RKO (cell line): Measurements from ENCODE around the gene PNLDC1.

Source experiments
- DNase-seq: peaks from one replicate; pipeline ENCODE4 v3.0.0-alpha.2; 2016; ENCODE audit warnings: low spot score

PNLDC1 gene, protein sequence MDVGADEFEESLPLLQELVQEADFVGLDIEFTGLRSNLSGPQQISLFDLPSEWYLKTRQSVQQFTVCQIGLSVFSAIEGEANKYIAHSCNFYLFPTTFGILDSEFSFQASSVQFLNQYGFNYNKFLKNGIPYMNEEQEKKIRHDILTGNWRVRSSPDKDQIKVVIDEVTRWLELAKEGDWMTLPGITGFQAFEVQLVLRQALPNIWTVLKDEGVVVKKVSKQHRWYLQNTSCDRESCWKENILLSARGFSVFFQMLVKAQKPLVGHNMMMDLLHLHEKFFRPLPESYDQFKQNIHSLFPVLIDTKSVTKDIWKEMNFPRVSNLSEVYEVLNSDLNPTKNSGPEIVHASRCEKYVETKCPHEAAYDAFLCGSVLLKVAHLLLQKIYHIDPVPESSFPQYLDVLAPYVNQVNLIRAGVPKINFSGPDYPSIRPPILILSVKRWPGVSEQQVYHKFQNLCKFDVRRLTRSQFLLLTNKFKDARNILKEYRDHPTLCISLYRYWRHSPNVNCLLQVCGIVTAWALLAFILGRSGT

DNA sequence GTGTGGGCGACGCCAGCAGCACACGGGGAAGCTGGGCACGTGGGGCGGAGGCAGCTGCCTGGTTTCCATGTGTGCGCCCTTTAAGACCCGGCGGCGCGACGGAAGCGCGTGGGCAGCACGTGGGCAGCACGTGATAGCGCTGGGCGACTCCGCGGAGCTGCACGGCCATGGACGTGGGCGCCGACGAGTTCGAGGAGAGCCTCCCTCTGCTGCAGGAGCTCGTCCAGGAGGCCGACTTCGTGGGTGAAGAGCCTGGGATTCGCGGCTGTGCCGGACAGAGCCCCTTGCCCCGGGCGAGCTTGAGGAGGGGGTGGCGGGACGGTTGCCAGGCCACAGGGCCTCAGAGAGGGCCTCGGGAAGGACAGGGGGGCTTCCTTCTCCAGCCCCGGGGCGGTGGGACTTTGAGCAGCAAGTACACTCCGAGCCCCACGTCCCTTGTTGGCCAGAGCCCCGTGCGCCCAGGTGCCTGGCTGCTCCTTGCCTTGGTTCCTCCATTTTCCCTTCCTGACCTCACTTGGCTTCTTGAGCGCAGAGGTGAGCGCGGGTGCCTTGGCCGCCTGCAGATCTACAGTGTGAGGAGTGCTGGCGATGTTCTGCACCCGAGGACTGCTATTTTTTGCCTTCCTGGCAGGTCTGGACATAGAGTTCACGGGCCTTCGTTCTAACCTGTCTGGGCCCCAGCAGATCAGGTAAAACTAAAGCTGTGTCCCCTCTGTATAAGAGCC lies at the start of gene PNLDC1:
Gene PNLDC1, plus strand, starts transcription at position 136 of the 725 bp plus-strand sequence. Its CDS starts 32 bp downstream, at position 168.
- no peak for DNase-seq

GRCh38 chr6:159751448-159751847 lies 48.6 kb upstream of the PNLDC1 start:
- no peak for DNase-seq

DNA sequence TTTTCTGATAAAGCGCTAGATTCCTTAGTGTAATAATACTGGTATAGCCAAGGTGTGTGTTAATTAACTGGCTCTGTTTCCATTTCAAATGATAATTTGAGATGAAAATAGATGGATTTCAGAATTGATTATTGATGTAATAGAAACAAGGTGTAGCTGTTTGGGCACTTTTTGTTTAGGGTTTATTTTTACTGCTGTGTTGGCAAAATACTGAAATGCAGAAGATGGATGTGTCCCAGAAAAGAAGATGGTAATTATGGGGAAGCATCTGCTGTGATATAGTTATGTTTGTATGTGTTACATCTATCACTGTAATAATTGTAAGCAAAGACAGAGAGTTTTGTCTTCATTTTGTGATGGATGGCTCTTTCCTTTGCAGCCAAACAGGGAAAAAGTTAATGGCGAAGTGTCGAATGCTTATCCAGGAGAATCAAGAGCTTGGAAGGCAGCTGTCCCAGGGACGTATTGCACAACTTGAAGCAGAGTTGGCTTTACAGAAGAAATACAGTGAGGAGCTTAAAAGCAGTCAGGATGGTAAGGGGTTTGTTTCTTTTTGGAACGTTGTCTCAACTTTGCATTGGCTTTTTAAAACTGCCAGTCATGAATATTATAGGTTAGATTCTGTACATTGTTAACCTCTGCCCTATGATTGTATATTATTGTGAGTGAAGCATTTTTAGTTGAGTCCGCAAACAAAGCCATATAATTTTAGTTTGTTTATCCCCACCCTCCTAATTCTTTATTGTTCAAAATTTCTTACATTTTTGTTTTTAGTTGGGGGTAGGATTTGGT lies 46.8 kb upstream of the PNLDC1 start:
- DNase-seq = no peak

- DNase-seq = no peak
Observed at GRCh38 chr6:159754401-159754800, 45.7 kb upstream of the PNLDC1 start.

DNA sequence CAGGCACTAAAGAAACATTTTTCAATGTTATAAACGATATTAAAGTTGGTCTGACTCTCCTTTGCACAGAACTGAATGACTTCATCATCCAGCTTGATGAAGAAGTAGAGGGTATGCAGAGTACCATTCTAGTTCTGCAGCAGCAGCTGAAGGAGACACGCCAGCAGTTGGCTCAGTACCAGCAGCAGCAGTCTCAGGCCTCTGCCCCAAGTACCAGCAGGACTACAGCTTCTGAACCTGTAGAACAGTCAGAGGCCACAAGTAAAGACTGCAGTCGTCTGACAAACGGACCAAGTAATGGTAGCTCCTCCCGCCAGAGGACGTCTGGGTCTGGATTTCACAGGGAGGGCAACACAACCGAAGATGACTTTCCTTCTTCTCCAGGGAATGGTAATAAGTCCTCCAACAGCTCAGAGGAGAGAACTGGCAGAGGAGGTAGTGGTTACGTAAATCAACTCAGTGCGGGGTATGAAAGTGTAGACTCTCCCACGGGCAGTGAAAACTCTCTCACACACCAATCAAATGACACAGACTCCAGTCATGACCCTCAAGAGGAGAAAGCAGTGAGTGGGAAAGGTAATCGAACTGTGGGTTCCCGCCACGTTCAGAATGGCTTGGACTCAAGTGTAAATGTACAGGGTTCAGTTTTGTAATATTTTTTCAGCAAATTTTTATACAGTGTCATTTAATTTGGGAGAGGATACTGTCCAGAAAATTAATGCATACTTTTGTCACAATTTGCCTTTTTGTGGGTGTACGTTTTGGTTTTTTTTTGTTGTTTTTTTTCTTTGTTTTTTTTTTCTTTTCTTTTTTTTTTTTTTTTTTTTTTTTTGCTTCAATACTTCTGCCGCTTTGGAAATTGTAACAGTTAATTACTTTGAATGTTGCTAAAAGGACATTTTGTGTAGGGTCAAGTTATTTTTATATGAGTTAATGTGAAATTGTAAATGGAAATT lies 44.8 kb upstream of the PNLDC1 start:
- no peak for DNase-seq

- no peak for DNase-seq
Observed at GRCh38 chr6:159756508-159756907, 43.6 kb upstream of the PNLDC1 start.

DNA sequence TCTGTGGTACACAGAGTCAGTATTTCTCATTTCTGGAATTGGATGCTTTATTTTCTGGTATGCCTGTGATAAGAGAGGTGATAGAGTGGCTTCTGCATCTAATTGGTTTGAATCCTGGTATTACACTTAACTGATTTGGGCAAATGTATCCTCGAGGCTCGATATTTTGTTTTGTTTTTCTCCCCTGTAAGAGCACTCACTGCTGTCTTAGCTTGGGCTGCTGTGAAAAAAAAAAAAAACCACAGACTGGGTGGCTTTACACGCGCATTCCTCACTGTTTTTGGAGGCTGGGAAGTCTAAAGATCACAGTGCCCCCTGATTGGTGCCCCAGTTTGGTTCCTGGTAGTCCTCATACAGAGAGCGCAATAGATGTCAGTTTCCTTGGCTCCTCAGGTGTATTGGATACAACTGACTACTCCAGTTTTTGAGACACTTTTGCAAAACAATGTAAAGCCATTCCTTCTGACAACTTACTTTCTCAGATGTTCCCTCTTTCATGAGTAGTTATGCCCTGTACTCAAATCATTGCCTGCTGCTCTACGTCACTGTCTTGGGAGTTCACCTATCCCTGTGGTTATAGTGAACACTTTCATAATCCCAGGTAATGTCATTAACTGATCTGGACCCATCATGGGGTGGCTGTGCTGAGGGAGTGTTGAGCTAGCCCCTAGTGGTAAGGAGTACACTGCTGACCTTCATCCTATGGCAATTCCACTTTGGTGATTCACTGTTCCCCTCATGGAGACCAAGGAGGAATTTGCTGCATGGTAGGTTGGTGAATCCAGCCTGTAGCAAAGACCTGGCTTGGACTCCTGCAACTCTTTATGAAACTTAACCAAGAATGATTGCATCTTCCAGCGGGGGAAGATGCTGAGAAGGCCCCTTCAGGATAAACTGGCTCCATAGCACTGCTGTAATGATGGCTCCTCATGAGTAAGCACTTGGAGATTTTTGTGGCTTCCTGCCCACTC lies 41.8 kb upstream of the PNLDC1 start:
- peak; percentile 66 for DNase-seq

DNA sequence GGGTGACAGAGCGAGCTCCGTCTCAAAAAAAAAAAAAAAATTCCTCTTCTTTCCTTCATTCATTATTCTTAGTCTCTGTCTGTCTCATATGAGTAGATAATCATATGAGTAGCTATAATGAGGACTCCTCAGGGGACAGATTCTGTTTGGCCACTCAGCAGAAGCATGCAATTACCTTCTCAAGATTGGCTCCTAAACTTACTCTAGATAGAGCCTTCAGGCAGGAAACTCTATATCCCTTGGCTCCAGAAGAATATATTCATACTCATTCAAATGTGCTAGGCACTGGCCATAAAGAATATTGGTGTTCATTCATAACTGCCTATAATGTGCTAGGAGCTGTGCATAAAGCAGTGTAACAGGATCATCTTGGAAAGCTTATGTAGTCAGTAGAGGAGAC lies 40.4 kb upstream of the PNLDC1 start:
- DNase-seq = peak; percentile 14

- peak; percentile 50 for DNase-seq
Observed at GRCh38 chr6:159760602-159761057, 39.4 kb upstream of the PNLDC1 start.

DNA sequence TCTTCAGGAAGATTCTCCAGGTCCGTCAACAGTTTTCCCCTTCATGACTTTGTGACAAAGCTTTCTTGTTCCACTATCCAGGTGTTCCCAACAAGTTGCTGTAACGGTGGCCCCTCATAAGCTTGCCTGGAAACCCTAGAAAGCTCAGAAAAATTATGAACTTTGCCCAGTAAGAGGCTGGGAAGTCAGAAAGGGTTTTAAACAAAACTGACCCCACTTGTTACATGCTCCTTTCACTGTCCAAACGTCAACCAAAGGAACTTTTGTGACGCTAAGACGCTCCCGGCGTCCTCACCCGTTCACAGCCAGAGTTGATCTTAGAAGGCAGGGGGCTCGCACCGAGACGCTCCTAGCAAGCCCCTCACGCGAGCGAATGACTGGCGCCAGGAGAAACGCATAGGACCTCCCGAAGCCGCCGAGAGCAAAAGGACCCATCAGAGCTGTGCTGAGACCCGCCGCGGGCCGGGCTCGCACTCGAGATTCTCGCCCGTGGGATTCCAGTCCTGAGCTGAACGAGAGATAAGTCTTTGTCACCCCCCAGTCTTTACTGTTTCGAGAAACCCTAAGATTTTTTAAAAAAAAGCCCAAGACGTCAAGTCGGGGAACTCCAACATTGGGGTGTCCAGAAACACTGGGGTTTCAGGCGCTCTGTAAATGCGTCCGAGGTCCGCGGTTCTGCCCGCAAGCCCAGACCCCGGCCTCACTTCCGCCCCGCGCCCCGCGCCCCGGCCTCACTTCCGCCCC lies 38.8 kb upstream of the PNLDC1 start:
- peak; percentile 35 for DNase-seq

GRCh38 chr6:159761873-159762680 lies 38.0 kb upstream of the PNLDC1 start, which contains the start of gene ACAT2:
Gene ACAT2, plus strand, starts transcription at chr6:159762045. Its CDS starts 43 bp downstream, at chr6:159762088.
- DNase-seq = peak; percentile 96

- peak; percentile 38 for DNase-seq
Observed at GRCh38 chr6:159762681-159763293, 37.3 kb upstream of the PNLDC1 start.

GRCh38 chr6:159766906-159767305 lies 33.2 kb upstream of the PNLDC1 start:
- DNase-seq = no peak

- DNase-seq = no peak
Observed at GRCh38 chr6:159769470-159769869, 30.6 kb upstream of the PNLDC1 start.

DNA sequence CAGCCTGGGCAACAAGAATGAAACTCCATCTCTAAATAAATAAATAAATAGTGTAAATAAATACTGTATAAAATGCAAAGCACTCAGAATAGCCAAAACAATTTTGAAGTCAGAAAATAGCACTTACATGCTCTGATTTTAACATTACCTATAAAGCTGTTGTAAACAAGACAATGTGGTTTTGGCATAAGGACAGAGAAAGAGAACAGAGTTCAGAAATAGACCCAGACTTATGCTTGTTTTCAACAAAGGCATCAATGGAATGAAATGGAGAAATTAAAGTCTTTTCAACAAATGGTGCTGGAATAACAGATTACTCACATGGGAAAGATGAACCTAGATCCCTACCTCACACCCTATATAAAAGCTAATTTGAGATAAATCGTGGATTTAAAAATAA lies 27.9 kb upstream of the PNLDC1 start:
- no peak for DNase-seq

- DNase-seq = no peak
Observed at GRCh38 chr6:159777240-159777904, 22.7 kb upstream of the PNLDC1 start.

DNA sequence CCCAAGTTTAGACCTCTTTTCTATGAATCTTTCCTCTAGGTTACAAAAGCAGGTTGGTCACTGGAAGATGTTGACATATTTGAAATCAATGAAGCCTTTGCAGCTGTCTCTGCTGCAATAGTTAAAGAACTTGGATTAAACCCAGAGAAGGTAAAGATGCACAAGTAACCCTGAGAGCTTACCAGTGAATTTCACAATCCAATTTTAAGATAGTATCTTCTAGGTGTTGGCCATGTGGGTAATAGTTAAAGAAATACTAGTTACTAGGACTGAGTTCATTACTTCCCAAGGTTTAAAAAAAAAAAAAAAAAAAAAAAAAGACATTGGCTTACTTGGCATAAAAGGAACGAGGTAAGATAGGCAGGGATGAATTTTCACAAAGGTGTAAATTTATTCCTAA lies 21.9 kb upstream of the PNLDC1 start:
- DNase-seq = no peak
